Neutrophil (primary cell): ENCODE data around the gene MYOM3.

ENCODE experiments used
- H3K27ac ChIP-seq: fragments of 200-600 bp; sonication (generic); 2 replicates; pipeline ENCODE4 v1.5.1; 2016; ENCODE audit warnings: mild to moderate bottlenecking, moderate library complexity
- H3K27me3 ChIP-seq: fragments of 200-600 bp; sonication (generic); 2 replicates; pipeline ENCODE4 v1.6.0; 2016; ENCODE audit warnings: mild to moderate bottlenecking
- H3K36me3 ChIP-seq: fragments of 200-600 bp; sonication (generic); 2 replicates; pipeline ENCODE4 v1.5.1; 2017
- H3K4me1 ChIP-seq, 2 experiments: fragments of 200-600 bp in 1 of 2; sonication (generic) in 1 of 2; 1 replicate in 1 of 2; 2 replicates in 1 of 2; pipeline versions ENCODE4 v1.5.1 to v1.6.1; 2013 to 2016; ENCODE audit warnings: low read depth in 1 of 2, low read length in 1 of 2, mild to moderate bottlenecking in 1 of 2, moderate library complexity in 1 of 2; ENCODE audit not compliant: control insufficient read depth in 1 of 2, insufficient read depth in 1 of 2
- H3K4me3 ChIP-seq, 2 experiments: fragments of 200-600 bp in 1 of 2; sonication (generic) in 1 of 2; 1 replicate in 1 of 2; 2 replicates in 1 of 2; pipeline ENCODE4 v1.5.1; 2013 to 2016; ENCODE audit warnings: low read depth in 1 of 2, low read length in 1 of 2, mild to moderate bottlenecking in 1 of 2, moderate library complexity in 1 of 2
- H3K9me3 ChIP-seq: fragments of 200-600 bp; sonication (generic); 2 replicates; pipeline ENCODE4 v1.5.1; 2016
- TF ChIP-seq, protein P1 (sequence below): fragments of 200-600 bp; sonication (generic); IDR thresholded peaks from 2 replicates; pipeline ENCODE4 v1.5.1; 2016; ENCODE audit warnings: antibody characterized with exemption

MYOM3 gene

GRCh38 chr1:24081190-24081589, 30.7 kb downstream of the MYOM3 start:
- TF ChIP-seq, protein P1, sequence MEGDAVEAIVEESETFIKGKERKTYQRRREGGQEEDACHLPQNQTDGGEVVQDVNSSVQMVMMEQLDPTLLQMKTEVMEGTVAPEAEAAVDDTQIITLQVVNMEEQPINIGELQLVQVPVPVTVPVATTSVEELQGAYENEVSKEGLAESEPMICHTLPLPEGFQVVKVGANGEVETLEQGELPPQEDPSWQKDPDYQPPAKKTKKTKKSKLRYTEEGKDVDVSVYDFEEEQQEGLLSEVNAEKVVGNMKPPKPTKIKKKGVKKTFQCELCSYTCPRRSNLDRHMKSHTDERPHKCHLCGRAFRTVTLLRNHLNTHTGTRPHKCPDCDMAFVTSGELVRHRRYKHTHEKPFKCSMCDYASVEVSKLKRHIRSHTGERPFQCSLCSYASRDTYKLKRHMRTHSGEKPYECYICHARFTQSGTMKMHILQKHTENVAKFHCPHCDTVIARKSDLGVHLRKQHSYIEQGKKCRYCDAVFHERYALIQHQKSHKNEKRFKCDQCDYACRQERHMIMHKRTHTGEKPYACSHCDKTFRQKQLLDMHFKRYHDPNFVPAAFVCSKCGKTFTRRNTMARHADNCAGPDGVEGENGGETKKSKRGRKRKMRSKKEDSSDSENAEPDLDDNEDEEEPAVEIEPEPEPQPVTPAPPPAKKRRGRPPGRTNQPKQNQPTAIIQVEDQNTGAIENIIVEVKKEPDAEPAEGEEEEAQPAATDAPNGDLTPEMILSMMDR, result no peak

GRCh38 chr1:24080131-24080530, 31.8 kb downstream of the MYOM3 start:
- Histone ChIP-seq H3K27ac (no peak overlapping the region), H3K9me3 (no peaks in the 10 kb centered on the region), H3K4me3 (no peak overlapping the region), H3K4me1 (no peaks in the 10 kb centered on the region), H3K27me3 (no peaks in the 10 kb centered on the region), H3K36me3 (no peaks in the 10 kb centered on the region)
- TF ChIP-seq, protein P1, result no peak

More at GRCh38 chr1:24081190-24081589, 30.7 kb downstream of the MYOM3 start:
- Histone ChIP-seq H3K4me1 (no peaks in the 10 kb centered on the region), H3K36me3 (no peaks in the 10 kb centered on the region), H3K27me3 (no peaks in the 10 kb centered on the region), H3K9me3 (no peaks in the 10 kb centered on the region), H3K27ac (no peak overlapping the region), H3K4me3 (no peak overlapping the region)

DNA sequence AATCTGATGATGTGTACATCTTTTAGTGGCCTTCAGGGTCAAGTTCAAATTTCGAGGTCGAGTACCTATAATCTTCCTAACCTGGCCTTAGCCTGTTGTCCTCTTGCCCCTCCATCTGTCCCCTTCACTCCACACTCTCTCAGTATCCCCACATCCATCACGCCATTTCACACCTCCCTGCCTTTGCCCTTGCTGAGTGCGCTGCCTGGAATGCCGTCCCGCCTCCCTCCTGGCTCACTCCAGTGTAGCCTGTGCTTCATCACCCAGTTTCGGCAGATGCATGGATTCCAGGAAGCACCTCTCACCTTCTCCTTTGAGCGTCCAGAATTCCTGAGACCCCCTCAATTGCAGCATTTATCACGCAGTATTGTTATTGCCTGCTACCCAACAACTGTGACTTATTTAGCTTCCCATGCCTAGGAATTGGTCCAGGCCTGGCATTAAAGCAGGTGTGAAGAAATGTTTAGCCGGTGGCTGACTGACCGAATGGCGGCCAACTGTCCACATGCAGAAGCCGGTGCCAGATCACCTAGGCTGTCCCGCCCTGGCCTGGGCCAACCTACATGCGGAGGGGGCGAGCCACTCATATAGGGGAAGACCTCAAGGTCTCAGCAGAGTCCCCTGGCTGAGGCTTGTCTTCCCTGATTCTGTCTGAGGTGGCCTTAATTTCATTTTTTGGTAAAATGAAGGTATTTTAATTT, 34.5 kb downstream of the MYOM3 start:
- Histone ChIP-seq H3K9me3 (no peaks in the 10 kb centered on the region), H3K36me3 (no peaks in the 10 kb centered on the region), H3K27me3 (no peaks in the 10 kb centered on the region), H3K4me1 (no peaks in the 10 kb centered on the region), H3K27ac (no peak overlapping the region), H3K4me3 (no peak overlapping the region)
- TF ChIP-seq, protein P1, result no peak

DNA sequence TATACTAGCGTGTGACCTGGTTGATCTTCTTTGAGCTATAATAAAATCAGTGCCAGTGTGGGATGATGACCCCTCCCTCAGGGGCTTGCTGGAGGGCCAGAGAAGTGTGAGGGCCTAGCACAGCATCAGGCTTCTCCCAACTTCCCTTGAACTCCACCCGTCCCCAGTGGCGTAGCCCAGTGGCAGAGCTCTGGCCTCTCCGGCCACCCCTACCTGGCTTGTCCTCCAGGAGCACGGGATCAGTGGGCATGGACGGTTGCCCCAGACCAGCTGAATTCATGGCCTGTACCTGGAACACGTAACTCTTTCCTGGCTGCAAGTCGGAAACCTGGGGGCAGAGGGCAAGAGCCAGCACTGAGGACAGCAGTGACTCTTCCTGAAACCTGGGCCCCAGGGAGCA, 36.0 kb downstream of the MYOM3 start:
- no peak overlapping the region for H3K4me3 ChIP-seq
- no peaks in the 10 kb centered on the region for H3K9me3 ChIP-seq
- H3K4me1 ChIP-seq, result no peaks in the 10 kb centered on the region
- TF ChIP-seq, protein P1, result no peak
- no peak overlapping the region for H3K27ac ChIP-seq
- H3K27me3 ChIP-seq, result no peaks in the 10 kb centered on the region
- H3K36me3 ChIP-seq, result no peaks in the 10 kb centered on the region

- Histone ChIP-seq H3K36me3 (no peaks in the 10 kb centered on the region), H3K4me3 (no peak overlapping the region), H3K9me3 (no peaks in the 10 kb centered on the region), H3K27me3 (no peaks in the 10 kb centered on the region), H3K4me1 (no peaks in the 10 kb centered on the region), H3K27ac (no peak overlapping the region)
- TF ChIP-seq, protein P1, result no peak
Measured at GRCh38 chr1:24075590-24075854, 36.4 kb downstream of the MYOM3 start.
